K562 (cell line): ENCODE results near the gene NUP62. TPM values are rescaled to one million over a fixed set of nuclear protein-coding genes. Genes with fewer than 3 reads are reported as not detected.
A peak's percentile ranks its signal among the peaks of the same experiment; 100 is the strongest.

Experiments used
- CC2D1A ChIP-seq: fragments of 450-650 bp; IDR thresholded peaks from 2 replicates; pipeline ENCODE4 v1.6.1; 2017; ENCODE audit warnings: mild to moderate bottlenecking
- EHMT2 ChIP-seq: fragments of 450-650 bp; IDR thresholded peaks from 2 replicates; pipeline ENCODE4 v1.6.1; 2018; ENCODE audit warnings: antibody characterized with exemption
- NR2C1 ChIP-seq, 2 experiments: fragments of 450-650 bp; IDR thresholded peaks; 2 replicates each; pipeline ENCODE4 v1.6.1; 2017; ENCODE audit warnings: mild to moderate bottlenecking in 2 of 2, antibody characterized with exemption in 1 of 2, inconsistent platforms in 1 of 2, missing compliant biosample characterization in 1 of 2, missing genetic modification characterization in 1 of 2
- RBM39 ChIP-seq: fragments of 200-400 bp; formaldehyde crosslinking; optimal IDR thresholded peaks from 2 replicates; pipeline ENCODE3; 2018; ENCODE audit warnings: low read depth, low read length
- TAF7 ChIP-seq: fragments of 450-650 bp; IDR thresholded peaks from 2 replicates; pipeline ENCODE4 v1.6.1; 2016; ENCODE audit warnings: missing genetic modification characterization, missing compliant biosample characterization
- ZNF79 ChIP-seq: fragments of 250-450 bp; sonication (Bioruptor Pico); IDR thresholded peaks from 2 replicates; pipeline ENCODE4 v1.4.0; 2020; ENCODE audit warnings: low read depth, mild to moderate bottlenecking, moderate library complexity
- polyA plus RNA-seq, 8 experiments: library from polyadenylated mRNA; depleted of rRNA in 4 of 8; stranded (reverse) in 5 of 8; unstranded in 3 of 8; fragments of >200 nt; fragmentation: Nextera tagmentation in 2 of 8; fragmentation: Illumina TruSeq in 1 of 8; extraction: Ambion mirVana in 2 of 8; extraction: Trizol in 1 of 8; gene quantifications; 2 replicates each; pipeline versions ENCODE4 v1.2.1 to v1.2.3, GENCODE V29; 2011 to 2014; ENCODE audit warnings: inconsistent platforms in 1 of 8, missing spikeins in 1 of 8
- total RNA-seq, 7 experiments: library from RNA; depleted of rRNA in 6 of 7; stranded (reverse); fragments of >200 nt in 6 of 7; fragmentation: Illumina TruSeq in 2 of 7; extraction: Trizol in 2 of 7; gene quantifications; 2 replicates each; pipeline versions ENCODE4 v1.2.1 to v1.2.3, GENCODE V29; 2011 to 2021; ENCODE audit warnings: low replicate concordance in 1 of 7
- TF ChIP-seq, protein P1 (sequence below), 2 experiments: fragments of 450-650 bp; formaldehyde crosslinking in 1 of 2; IDR thresholded peaks; 2 replicates each; pipeline versions ENCODE4 v1.4.0 to v1.6.1; 2014 to 2020; ENCODE audit warnings: mild to moderate bottlenecking in 2 of 2, borderline replicate concordance in 1 of 2, low read depth in 1 of 2
- TF ChIP-seq, protein P2 (sequence below), 2 experiments: fragments of 450-650 bp; IDR thresholded peaks; 2 replicates each; pipeline ENCODE4 v1.6.1; 2016
- TF ChIP-seq, protein P3 (sequence below): fragments of 450-650 bp; IDR thresholded peaks from 2 replicates; pipeline ENCODE4 v1.6.1; 2017; ENCODE audit warnings: antibody characterized with exemption
- TF ChIP-seq, protein P4 (sequence below): fragments of 450-650 bp; formaldehyde crosslinking; IDR thresholded peaks from 2 replicates; pipeline ENCODE4 v1.4.0; 2020; ENCODE audit warnings: mild to moderate bottlenecking
- TF ChIP-seq, protein P5 (sequence below), 2 experiments: fragments of 450-650 bp; conservative IDR thresholded peaks; 2 replicates each; pipeline ENCODE4 v1.6.1; 2017; ENCODE audit warnings: mild to moderate bottlenecking in 2 of 2, moderate library complexity in 2 of 2

NUP62 gene
- total and polyA plus RNA-seq, 9 of the 15 experiments (the other 6 are each of a cell fraction or from before 2014, with no cell fraction given): 16.9 to 109 (median 66.0) TPM

DNA sequence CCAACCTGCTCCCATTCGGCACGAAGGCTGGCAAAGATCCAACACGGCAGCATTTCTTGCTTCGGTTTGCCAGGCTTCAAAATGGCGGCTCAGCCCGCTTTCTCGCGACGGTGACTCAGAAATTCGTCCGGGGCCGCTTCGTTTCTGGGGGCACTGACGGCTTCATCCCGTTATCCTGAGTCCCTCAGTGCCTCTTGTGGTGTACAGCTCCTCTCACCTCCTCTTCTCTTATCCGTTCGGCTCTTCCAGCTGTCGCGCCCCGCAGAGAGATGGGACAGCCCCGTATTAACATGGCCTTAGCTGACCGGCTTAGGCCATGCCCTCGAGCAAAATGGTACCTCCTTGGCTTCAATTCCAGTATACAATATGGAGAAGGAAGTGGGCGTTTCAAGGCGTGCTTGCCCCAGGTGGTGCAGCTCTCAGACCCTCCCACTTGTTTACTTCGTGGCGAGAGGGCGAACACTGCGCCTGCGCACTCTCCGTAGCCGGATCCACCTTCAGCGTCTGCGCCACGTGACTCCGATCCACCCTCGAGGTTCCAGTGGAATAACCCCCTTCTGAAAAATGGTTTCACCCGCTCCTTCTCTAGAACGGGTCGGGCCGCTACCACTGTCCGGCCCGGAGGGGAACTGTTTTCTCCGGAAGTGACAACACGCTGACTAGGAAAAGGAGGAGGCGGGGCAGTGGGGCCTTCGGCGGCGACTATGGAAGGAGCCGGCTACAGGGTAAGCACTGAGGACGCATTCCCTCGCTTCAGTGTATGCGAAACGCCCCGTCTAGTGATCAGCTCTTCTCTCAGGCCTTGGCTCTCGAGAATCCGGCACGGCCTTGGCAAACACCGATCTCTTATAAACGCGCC lies 52.1 kb downstream of the NUP62 start, which contains the start of the genes AKT1S1 and TBC1D17 (continued):
- TF ChIP-seq, protein P1, sequence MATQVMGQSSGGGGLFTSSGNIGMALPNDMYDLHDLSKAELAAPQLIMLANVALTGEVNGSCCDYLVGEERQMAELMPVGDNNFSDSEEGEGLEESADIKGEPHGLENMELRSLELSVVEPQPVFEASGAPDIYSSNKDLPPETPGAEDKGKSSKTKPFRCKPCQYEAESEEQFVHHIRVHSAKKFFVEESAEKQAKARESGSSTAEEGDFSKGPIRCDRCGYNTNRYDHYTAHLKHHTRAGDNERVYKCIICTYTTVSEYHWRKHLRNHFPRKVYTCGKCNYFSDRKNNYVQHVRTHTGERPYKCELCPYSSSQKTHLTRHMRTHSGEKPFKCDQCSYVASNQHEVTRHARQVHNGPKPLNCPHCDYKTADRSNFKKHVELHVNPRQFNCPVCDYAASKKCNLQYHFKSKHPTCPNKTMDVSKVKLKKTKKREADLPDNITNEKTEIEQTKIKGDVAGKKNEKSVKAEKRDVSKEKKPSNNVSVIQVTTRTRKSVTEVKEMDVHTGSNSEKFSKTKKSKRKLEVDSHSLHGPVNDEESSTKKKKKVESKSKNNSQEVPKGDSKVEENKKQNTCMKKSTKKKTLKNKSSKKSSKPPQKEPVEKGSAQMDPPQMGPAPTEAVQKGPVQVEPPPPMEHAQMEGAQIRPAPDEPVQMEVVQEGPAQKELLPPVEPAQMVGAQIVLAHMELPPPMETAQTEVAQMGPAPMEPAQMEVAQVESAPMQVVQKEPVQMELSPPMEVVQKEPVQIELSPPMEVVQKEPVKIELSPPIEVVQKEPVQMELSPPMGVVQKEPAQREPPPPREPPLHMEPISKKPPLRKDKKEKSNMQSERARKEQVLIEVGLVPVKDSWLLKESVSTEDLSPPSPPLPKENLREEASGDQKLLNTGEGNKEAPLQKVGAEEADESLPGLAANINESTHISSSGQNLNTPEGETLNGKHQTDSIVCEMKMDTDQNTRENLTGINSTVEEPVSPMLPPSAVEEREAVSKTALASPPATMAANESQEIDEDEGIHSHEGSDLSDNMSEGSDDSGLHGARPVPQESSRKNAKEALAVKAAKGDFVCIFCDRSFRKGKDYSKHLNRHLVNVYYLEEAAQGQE (IDR thresholded peaks at IDR 0.05; ENCODE audit: borderline replicate concordance): peak; percentile 90
- TF ChIP-seq, protein P1 (CRISPR knock-in tag; IDR thresholded peaks at IDR 0.05; ENCODE audit: low read depth): peak; percentile 19
- TF ChIP-seq, protein P2, sequence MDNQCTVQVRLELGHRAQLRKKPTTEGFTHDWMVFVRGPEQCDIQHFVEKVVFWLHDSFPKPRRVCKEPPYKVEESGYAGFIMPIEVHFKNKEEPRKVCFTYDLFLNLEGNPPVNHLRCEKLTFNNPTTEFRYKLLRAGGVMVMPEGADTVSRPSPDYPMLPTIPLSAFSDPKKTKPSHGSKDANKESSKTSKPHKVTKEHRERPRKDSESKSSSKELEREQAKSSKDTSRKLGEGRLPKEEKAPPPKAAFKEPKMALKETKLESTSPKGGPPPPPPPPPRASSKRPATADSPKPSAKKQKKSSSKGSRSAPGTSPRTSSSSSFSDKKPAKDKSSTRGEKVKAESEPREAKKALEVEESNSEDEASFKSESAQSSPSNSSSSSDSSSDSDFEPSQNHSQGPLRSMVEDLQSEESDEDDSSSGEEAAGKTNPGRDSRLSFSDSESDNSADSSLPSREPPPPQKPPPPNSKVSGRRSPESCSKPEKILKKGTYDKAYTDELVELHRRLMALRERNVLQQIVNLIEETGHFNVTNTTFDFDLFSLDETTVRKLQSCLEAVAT (IDR thresholded peaks at IDR 0.05): peak in 1 of 2 experiments; percentile 42; a peak in 1 of 4 replicates
- TF ChIP-seq, protein P3, sequence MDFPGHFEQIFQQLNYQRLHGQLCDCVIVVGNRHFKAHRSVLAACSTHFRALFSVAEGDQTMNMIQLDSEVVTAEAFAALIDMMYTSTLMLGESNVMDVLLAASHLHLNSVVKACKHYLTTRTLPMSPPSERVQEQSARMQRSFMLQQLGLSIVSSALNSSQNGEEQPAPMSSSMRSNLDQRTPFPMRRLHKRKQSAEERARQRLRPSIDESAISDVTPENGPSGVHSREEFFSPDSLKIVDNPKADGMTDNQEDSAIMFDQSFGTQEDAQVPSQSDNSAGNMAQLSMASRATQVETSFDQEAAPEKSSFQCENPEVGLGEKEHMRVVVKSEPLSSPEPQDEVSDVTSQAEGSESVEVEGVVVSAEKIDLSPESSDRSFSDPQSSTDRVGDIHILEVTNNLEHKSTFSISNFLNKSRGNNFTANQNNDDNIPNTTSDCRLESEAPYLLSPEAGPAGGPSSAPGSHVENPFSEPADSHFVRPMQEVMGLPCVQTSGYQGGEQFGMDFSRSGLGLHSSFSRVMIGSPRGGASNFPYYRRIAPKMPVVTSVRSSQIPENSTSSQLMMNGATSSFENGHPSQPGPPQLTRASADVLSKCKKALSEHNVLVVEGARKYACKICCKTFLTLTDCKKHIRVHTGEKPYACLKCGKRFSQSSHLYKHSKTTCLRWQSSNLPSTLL: no peak
- TF ChIP-seq CC2D1A: 0 out of 2 replicates have a peak, but pooled peaks have one; percentile 45
- no peak for TF ChIP-seq RBM39
- TF ChIP-seq, protein P4, sequence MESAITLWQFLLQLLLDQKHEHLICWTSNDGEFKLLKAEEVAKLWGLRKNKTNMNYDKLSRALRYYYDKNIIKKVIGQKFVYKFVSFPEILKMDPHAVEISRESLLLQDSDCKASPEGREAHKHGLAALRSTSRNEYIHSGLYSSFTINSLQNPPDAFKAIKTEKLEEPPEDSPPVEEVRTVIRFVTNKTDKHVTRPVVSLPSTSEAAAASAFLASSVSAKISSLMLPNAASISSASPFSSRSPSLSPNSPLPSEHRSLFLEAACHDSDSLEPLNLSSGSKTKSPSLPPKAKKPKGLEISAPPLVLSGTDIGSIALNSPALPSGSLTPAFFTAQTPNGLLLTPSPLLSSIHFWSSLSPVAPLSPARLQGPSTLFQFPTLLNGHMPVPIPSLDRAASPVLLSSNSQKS (CRISPR knock-in tag): no peak
- TF ChIP-seq TAF7 (tag): peak; percentile 93
- TF ChIP-seq ZNF79 (CRISPR knock-in tag): no peak
- TF ChIP-seq NR2C1 (IDR thresholded peaks at IDR 0.05): peak; percentile 85
- TF ChIP-seq NR2C1 (tag; IDR thresholded peaks at IDR 0.05): peak; percentile 78; the same call in 1 of the 2 replicates
- TF ChIP-seq, protein P5, sequence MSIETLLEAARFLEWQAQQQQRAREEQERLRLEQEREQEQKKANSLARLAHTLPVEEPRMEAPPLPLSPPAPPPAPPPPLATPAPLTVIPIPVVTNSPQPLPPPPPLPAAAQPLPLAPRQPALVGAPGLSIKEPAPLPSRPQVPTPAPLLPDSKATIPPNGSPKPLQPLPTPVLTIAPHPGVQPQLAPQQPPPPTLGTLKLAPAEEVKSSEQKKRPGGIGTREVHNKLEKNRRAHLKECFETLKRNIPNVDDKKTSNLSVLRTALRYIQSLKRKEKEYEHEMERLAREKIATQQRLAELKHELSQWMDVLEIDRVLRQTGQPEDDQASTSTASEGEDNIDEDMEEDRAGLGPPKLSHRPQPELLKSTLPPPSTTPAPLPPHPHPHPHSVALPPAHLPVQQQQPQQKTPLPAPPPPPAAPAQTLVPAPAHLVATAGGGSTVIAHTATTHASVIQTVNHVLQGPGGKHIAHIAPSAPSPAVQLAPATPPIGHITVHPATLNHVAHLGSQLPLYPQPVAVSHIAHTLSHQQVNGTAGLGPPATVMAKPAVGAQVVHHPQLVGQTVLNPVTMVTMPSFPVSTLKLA (conservative IDR thresholded peaks at IDR 0.05): peak; percentile 100
- TF ChIP-seq EHMT2: peak; percentile 9; the same call in 1 of the 2 replicates
